Astrocyte of the cerebellum (primary cell): ENCODE data around the gene BMAL1.

Experiments used
- DNase-seq: peaks from one replicate; pipeline ENCODE4 v3.0.0-alpha.2; 2011; ENCODE audit warnings: low read depth
- H3K4me3 ChIP-seq: 2 replicates; pipeline ENCODE4 v1.5.1; 2011; ENCODE audit warnings: mild to moderate bottlenecking, low read depth, low read length, moderate library complexity
- in situ Hi-C: cut with HindIII; loops from 2 replicates; pipeline ENCODE4 v1.10.0; 2017; ENCODE audit warnings: low sequenced_read_pairs
- TF ChIP-seq, protein P1 (sequence below): IDR thresholded peaks from 2 replicates; pipeline ENCODE4 v1.5.1; 2012; ENCODE audit warnings: low read length, low read depth, moderate library complexity, mild to moderate bottlenecking; ENCODE audit errors: missing control alignments

Gene BMAL1

DNA sequence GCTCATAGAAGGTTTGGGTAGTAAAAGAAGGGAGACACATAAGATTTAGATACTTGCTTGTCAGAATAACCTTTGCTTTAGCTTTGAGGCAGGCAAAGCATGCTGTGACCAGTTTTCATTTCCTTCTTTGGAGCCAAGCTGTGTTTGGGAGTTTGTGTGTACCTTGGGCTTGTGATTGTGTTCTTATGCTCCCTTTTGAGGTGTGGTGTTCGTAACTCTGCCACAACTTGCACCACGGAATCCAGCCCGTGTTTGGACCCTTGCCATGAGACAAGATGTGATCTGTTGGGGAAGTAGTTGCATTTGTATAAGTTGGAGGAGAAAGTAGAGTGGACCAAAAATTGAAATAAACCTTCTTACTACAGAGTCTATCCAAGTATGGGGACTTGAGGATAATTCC, 34.0 kb downstream of the BMAL1 start:
- no peak for DNase-seq
- in situ Hi-C loops, result no loop called here
- no peak overlapping the region for H3K4me3 ChIP-seq
- TF ChIP-seq, protein P1, sequence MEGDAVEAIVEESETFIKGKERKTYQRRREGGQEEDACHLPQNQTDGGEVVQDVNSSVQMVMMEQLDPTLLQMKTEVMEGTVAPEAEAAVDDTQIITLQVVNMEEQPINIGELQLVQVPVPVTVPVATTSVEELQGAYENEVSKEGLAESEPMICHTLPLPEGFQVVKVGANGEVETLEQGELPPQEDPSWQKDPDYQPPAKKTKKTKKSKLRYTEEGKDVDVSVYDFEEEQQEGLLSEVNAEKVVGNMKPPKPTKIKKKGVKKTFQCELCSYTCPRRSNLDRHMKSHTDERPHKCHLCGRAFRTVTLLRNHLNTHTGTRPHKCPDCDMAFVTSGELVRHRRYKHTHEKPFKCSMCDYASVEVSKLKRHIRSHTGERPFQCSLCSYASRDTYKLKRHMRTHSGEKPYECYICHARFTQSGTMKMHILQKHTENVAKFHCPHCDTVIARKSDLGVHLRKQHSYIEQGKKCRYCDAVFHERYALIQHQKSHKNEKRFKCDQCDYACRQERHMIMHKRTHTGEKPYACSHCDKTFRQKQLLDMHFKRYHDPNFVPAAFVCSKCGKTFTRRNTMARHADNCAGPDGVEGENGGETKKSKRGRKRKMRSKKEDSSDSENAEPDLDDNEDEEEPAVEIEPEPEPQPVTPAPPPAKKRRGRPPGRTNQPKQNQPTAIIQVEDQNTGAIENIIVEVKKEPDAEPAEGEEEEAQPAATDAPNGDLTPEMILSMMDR, result no peak

DNA sequence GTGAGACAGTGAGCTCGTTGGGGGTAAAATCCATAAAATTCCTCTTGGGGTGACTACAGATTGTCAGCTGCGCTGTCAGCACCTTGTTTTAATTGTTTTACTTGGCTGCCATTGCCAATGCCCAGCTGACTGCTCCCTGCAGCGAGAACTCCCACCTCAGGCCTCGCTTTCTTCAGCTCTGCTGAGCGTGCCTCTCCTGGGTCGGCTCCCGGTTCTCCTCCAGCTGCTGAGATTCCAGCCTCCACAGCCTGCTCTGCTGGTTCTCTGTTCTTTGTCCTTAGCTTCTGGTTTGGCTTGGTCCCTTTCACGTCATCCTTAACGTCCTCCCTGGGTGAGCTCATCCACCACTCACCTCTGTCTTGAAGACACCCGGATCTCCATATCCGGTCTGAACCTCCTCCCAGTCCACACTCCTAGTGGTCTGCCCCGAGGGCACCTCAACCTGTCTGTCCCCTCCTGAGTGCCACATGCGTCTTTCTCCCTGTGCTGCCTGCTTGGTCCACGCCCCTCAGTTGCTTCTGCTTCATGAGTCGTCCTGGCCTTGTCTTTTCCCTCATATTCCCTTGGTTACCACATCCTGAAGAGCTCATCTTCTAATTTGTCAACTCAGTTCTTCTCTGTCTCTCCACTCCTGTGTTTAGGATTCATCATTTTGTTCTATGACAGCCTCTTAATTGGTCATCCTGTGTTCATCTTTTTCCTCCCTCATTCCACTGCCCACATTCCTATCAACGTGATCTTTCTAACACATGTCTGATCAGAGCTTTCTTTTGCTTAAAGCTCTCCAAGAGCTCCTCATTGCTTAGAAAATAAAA, 35.6 kb downstream of the BMAL1 start:
- no peak for DNase-seq
- TF ChIP-seq, protein P1, result no peak
- in situ Hi-C loops, result no loop called here
- no peak overlapping the region for H3K4me3 ChIP-seq

DNA sequence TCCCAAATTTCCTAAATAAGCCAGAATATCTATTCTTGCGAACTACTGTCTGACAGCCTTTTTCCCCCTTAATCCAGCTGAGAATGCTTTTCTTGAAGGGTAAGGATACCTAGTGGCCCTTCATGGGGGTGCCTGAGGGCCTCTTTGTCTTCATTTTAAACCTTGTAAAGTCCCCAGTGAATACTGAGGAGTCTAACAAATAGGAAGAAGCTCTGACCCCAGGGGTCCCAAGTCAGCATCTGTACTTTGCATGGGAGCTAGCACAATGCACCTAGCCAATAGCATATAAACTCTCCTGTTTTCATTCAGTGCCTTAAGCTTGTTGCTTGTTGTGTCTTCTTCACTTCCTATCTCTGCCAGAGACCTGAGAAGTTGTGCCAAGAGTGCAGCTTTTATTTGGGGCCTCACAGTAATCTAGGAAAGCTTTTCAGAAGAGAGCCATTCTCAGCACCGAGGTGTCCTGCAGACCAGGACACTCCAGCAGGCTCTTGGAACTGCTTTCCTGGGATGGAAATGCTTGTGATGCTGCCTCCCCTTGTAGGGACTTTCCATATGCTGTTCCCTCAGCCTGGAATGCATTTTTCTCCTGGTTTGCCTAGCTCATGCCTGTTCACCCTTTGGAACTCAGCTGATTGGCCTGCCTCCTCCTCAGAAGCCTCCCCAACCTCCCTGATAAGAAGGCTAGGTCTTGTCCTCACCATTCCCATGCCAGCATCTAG, 37.2 kb downstream of the BMAL1 start:
- H3K4me3 ChIP-seq, result no peak overlapping the region
- TF ChIP-seq, protein P1, result no peak
- no peak for DNase-seq
- in situ Hi-C loops, result no loop called here

DNA sequence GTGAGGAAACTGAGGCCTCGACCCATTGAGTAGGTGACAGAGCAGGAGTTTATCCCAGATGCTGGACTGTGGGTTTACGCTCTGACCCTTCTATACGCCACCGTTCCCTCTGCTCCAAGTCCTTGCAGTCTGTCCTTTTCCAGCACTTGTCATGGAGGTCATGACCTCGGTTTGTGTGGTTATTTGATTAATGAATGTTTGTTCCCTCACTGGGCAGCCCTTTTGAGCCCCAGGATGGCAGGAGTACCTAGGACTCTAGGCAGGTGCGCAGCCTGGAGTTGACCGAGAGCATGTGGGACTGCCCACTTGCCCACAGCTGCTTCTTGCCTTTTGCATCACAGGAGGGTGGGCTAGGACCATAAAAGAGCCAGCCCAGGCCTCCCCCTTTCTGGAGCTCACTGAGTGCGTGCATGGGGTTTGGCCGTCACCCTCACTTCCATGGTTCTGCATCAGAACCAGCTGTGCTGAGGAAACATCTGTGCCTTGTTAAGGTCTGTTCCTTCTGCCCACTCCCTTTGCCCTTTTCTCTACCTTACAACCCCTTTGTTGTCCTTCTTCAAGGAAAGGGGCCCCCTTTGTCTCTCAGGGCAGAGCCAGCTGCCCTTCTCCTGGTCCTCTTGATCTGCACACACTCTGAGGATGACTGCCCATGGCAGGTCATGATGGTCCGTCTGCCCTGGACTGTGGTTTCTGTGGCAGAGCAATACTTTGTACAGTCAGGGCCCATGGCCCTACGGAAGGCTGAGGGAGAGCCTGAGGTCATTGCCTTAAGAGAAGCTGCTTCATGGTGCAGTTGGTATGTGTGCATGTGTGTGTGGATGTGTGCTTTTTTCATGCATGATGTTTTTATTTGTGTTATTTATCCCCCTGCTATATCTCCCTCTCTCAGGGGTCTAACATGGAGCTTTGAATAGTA, 38.2 kb downstream of the BMAL1 start:
- in situ Hi-C loops, result no loop called here
- TF ChIP-seq, protein P1, result no peak
- H3K4me3 ChIP-seq, result no peak overlapping the region
- no peak for DNase-seq

DNA sequence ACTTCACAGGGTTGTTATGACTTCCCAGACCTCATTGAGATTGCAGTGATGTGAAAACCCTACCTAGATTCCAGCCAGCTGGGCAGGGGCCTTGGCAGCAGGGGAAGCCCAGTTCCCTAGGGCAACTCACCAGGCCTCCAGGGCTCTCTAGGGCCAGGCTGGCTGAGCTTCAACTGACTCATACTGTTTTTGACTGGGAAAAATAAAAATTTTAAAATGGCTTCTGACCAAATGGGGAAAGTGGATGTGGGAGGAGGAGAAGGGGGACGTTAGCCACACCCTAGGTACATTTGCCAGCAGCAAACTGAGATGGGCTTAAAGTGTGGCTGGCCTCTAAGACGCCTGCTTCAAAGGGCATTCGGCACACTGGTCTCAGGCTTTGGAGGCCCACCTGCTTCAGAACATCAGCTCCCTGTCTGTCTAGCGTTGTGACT, 39.0 kb downstream of the BMAL1 start:
- no peak overlapping the region for H3K4me3 ChIP-seq
- in situ Hi-C loops, result no loop called here
- TF ChIP-seq, protein P1, result no peak
- peak; percentile 44 for DNase-seq
